Fibroblast of skin of back (primary cell): ENCODE measurements around the gene LSM14A.

ENCODE experiments used
- DNase-seq: peaks from one replicate; pipeline ENCODE4 v3.0.0-alpha.2; 2013

LSM14A gene

GRCh38 chr19:34256835-34257558 is 84.7 kb downstream of the LSM14A start:
- DNase-seq = no peak

- no peak for DNase-seq
Measured at GRCh38 chr19:34257559-34257924, 85.2 kb downstream of the LSM14A start.

- DNase-seq = peak; percentile 46
Measured at GRCh38 chr19:34259367-34260095, 87.2 kb downstream of the LSM14A start.

GRCh38 chr19:34260771-34261173 is 88.5 kb downstream of the LSM14A start:
- DNase-seq = peak; percentile 83

GRCh38 chr19:34261334-34262109 is 89.2 kb downstream of the LSM14A start:
- no peak for DNase-seq

GRCh38 chr19:34263745-34264237 is 91.5 kb downstream of the LSM14A start:
- DNase-seq = no peak

- DNase-seq = no peak
Measured at GRCh38 chr19:34265221-34265650, 92.9 kb downstream of the LSM14A start.

GRCh38 chr19:34269081-34269480 is 96.8 kb downstream of the LSM14A start:
- DNase-seq = no peak

- no peak for DNase-seq
Measured at GRCh38 chr19:34269489-34269888, 97.2 kb downstream of the LSM14A start.

GRCh38 chr19:34269968-34270621 is 97.8 kb downstream of the LSM14A start:
- peak; percentile 87 for DNase-seq

- DNase-seq = no peak
Measured at GRCh38 chr19:34273121-34273520, 100.8 kb downstream of the LSM14A start.

GRCh38 chr19:34274284-34274826 is 102.1 kb downstream of the LSM14A start:
- DNase-seq = peak; percentile 59

GRCh38 chr19:34274827-34275625 is 102.7 kb downstream of the LSM14A start:
- peak; percentile 99 for DNase-seq

GRCh38 chr19:34275705-34276104 is 103.4 kb downstream of the LSM14A start:
- no peak for DNase-seq

- no peak for DNase-seq
Measured at GRCh38 chr19:34276614-34277013, 104.3 kb downstream of the LSM14A start.

GRCh38 chr19:34277244-34277643 is 104.9 kb downstream of the LSM14A start:
- no peak for DNase-seq

GRCh38 chr19:34278783-34279182 is 106.5 kb downstream of the LSM14A start:
- no peak for DNase-seq
